GM12878 (cell line): Measurements from ENCODE around the gene FGF10. TPM values are rescaled to one million over a fixed set of nuclear protein-coding genes. Genes with fewer than 3 reads are reported as not detected.

Source experiments
- ATAC-seq: fragments of 200-7000 bp; cut with Tn5 transposase; 3 replicates; pipeline ENCODE4 v1.9.1; 2020; ENCODE audit warnings: mild to moderate bottlenecking, moderate library complexity
- BruUV-seq: library from RNA; stranded (reverse); fragments of 400-500 nt; replicated peaks from 2 replicates; lab custom pipeline; 2021; lab: Mats Ljungman, UMichigan
- CTCF ChIA-PET: fragments of 300-600 bp; sonication (Branson Sonifier 250); formaldehyde crosslinking; extraction: SDS; loops from one replicate; lab custom pipeline; 2021; ENCODE audit warnings: inconsistent platforms; lab: Yijun Ruan, JAX
- POLR2A ChIA-PET: fragments of 350-600 bp; formaldehyde crosslinking; extraction: SDS; loops from one replicate; lab custom pipeline; 2021; ENCODE audit warnings: inconsistent platforms; lab: Charles Lee
- RAD21 ChIA-PET: fragments of 300-600 bp; sonication (Branson Sonifier 250); formaldehyde crosslinking; loops from one replicate; lab custom pipeline; 2023; ENCODE audit warnings: antibody characterized with exemption; ENCODE audit not compliant: unreplicated experiment; lab: Charles Lee
- SMC1A ChIA-PET: fragments of 300-600 bp; sonication (Branson Sonifier 250); formaldehyde crosslinking; loops from one replicate; lab custom pipeline; 2023; ENCODE audit not compliant: unreplicated experiment, uncharacterized antibody; lab: Charles Lee
- DNase-seq: peaks from one replicate; pipeline ENCODE4 v3.0.0-alpha.2; 2011; ENCODE audit warnings: low read depth, low spot score
- FAIRE-seq: peaks from 3 replicates; lab custom pipeline; 2011; peaks lifted over from hg19 to GRCh38; lab: Jason Lieb, UNC
- H2AFZ ChIP-seq: 2 replicates; pipeline ENCODE4 v1.6.0; 2011; ENCODE audit warnings: low read depth, low read length, control low read depth; ENCODE audit not compliant: control insufficient read depth
- H3K27ac ChIP-seq: 2 replicates; pipeline ENCODE4 v1.5.1; 2011; ENCODE audit warnings: control low read depth; ENCODE audit not compliant: control insufficient read depth, insufficient read depth
- H3K27me3 ChIP-seq, 2 experiments: replicated peaks in 1 of 2; 2 replicates each; pipeline versions ENCODE4 v1.6.0 to v1.6.1; 2011; ENCODE audit warnings: low read length in 1 of 2; ENCODE audit not compliant: control insufficient read depth in 2 of 2, insufficient read depth in 2 of 2
- H3K36me3 ChIP-seq, 2 experiments: 2 replicates each; pipeline ENCODE4 v1.5.1; 2011; ENCODE audit warnings: low read length in 1 of 2; ENCODE audit not compliant: control insufficient read depth in 2 of 2, insufficient read depth in 2 of 2
- H3K4me1 ChIP-seq: 2 replicates; pipeline ENCODE4 v1.6.1; 2011; ENCODE audit warnings: mild to moderate bottlenecking, low read length, moderate library complexity, mixed read lengths; ENCODE audit not compliant: control insufficient read depth, insufficient read depth
- H3K4me2 ChIP-seq: 2 replicates; pipeline ENCODE4 v1.6.0; 2011; ENCODE audit warnings: control low read depth; ENCODE audit not compliant: control insufficient read depth, insufficient read depth
- H3K4me3 ChIP-seq: fragments of 200-600 bp; sonication (generic); 2 replicates; pipeline ENCODE4 v1.5.1; 2016
- H3K79me2 ChIP-seq: 2 replicates; pipeline ENCODE4 v1.6.0; 2011; ENCODE audit warnings: low read length; ENCODE audit not compliant: control insufficient read depth, insufficient read depth
- H3K9ac ChIP-seq: 2 replicates; pipeline ENCODE4 v1.8.0; 2011; ENCODE audit warnings: low read length, control low read depth, mixed read lengths; ENCODE audit not compliant: control insufficient read depth, insufficient read depth
- H3K9me3 ChIP-seq: replicated peaks from 3 replicates; pipeline ENCODE4 v1.5.1; 2011; ENCODE audit warnings: mild to moderate bottlenecking, low read length; ENCODE audit not compliant: control insufficient read depth, insufficient read depth
- H4K20me1 ChIP-seq: 2 replicates; pipeline ENCODE4 v1.6.0; 2011; ENCODE audit not compliant: control insufficient read depth, insufficient read depth
- CHD2 ChIP-seq: IDR thresholded peaks from 2 replicates; pipeline ENCODE4 v1.6.1; 2011; ENCODE audit warnings: low read depth, low read length, improper control_type of control experiment, borderline replicate concordance
- EP300 ChIP-seq, 2 experiments: fragments of 150-350 bp in 1 of 2; IDR thresholded peaks; 2 replicates each; pipeline ENCODE4 v1.6.1; 2011 to 2012; ENCODE audit warnings: low read depth in 2 of 2, low read length in 2 of 2, borderline replicate concordance in 1 of 2, improper control_type of control experiment in 1 of 2, inconsistent platforms in 1 of 2; ENCODE audit not compliant: control insufficient read depth in 1 of 2
- HDGF ChIP-seq: fragments of 450-650 bp; IDR thresholded peaks from 2 replicates; pipeline ENCODE4 v1.6.1; 2016; ENCODE audit warnings: antibody characterized with exemption
- JUNB ChIP-seq: IDR thresholded peaks from 2 replicates; pipeline ENCODE4 v1.6.1; 2016; ENCODE audit warnings: antibody characterized with exemption, mild to moderate bottlenecking
- NFXL1 ChIP-seq: fragments of 450-650 bp; IDR thresholded peaks from 2 replicates; pipeline ENCODE4 v1.6.1; 2017; ENCODE audit warnings: antibody characterized with exemption, mild to moderate bottlenecking, borderline replicate concordance
- POU2F2 ChIP-seq: IDR thresholded peaks from 3 replicates; pipeline ENCODE4 v1.6.1; 2011; ENCODE audit warnings: low read depth, mild to moderate bottlenecking, low read length, borderline replicate concordance
- RBBP5 ChIP-seq: fragments of 200-600 bp; sonication (generic); conservative IDR thresholded peaks from 2 replicates; pipeline ENCODE4 v1.6.1; 2016
- REST ChIP-seq: IDR thresholded peaks from 2 replicates; pipeline ENCODE4 v1.6.1; 2012; ENCODE audit warnings: mild to moderate bottlenecking, low read depth, low read length
- SMC3 ChIP-seq: IDR thresholded peaks from 2 replicates; pipeline ENCODE4 v1.6.1; 2011; ENCODE audit warnings: low read length, improper control_type of control experiment, borderline replicate concordance
- STAT1 ChIP-seq: fragments of 450-650 bp; conservative IDR thresholded peaks from 2 replicates; pipeline ENCODE4 v1.6.1; 2014; ENCODE audit warnings: antibody characterized with exemption, mild to moderate bottlenecking
- SUPT20H ChIP-seq: IDR thresholded peaks from 2 replicates; pipeline ENCODE4 v1.6.1; 2011; ENCODE audit warnings: low read depth, mild to moderate bottlenecking, low read length, moderate library complexity, borderline replicate concordance; ENCODE audit not compliant: control insufficient read depth
- TCF12 ChIP-seq: IDR thresholded peaks from 2 replicates; pipeline ENCODE4 v1.6.1; 2011; ENCODE audit warnings: low read depth, mild to moderate bottlenecking, low read length
- WRNIP1 ChIP-seq: IDR thresholded peaks from 2 replicates; pipeline ENCODE4 v1.6.1; 2011; ENCODE audit warnings: low read depth, low read length, improper control_type of control experiment, borderline replicate concordance
- ZBTB4 ChIP-seq: fragments of 450-650 bp; formaldehyde crosslinking; IDR thresholded peaks from 2 replicates; pipeline ENCODE4 v1.4.0; 2022; ENCODE audit warnings: mild to moderate bottlenecking, moderate library complexity
- ZSCAN29 ChIP-seq: fragments of 450-650 bp; IDR thresholded peaks from 2 replicates; pipeline ENCODE4 v1.6.1; 2017; ENCODE audit warnings: mild to moderate bottlenecking, moderate library complexity
- WGBS: methylation state at CpG from one replicate; pipeline ENCODE4 v1.1.6; 2016; ENCODE audit warnings: low lambda C conversion rate; ENCODE audit not compliant: insufficient replicate concordance, insufficient coverage; ENCODE audit errors: missing lambda C conversion rate; 5-methylcytosine and 5-hydroxymethylcytosine counted together
- in situ Hi-C: fragments of 300-500 bp; cut with MboI; formaldehyde crosslinking; loops from 9 replicates; pipeline ENCODE4 v1.14.3; 2018; ENCODE audit warnings: mixed read lengths
- intact Hi-C: fragments of 100-400 bp; cut with micrococcal nuclease; formaldehyde crosslinking; loops from one replicate; pipeline ENCODE4 v1.14.2; 2022; ENCODE audit not compliant: unreplicated experiment
- polyA plus RNA-seq, 11 experiments: library from polyadenylated mRNA; depleted of rRNA in 4 of 11; unstranded in 6 of 11; stranded (reverse) in 5 of 11; fragments of >200 nt; fragmentation: Nextera tagmentation in 4 of 11; fragmentation: Illumina TruSeq in 1 of 11; extraction: Ambion mirVana in 4 of 11; extraction: Trizol in 1 of 11; gene quantifications; 1 replicate in 1 of 11; 2 replicates in 10 of 11; pipeline versions ENCODE4 v1.2.1 to v1.2.3, GENCODE V29; 2011 to 2016; ENCODE audit warnings: inconsistent platforms in 2 of 11, missing spikeins in 2 of 11, low read depth in 1 of 11
- total RNA-seq, 4 experiments: library from RNA; depleted of rRNA in 3 of 4; stranded (reverse); fragments of >200 nt in 3 of 4; fragmentation: Illumina TruSeq in 1 of 4; extraction: Trizol in 1 of 4; gene quantifications; 2 replicates each; pipeline versions ENCODE4 v1.2.1 to v1.2.3, GENCODE V29; 2013 to 2021
- TF ChIP-seq, protein P1 (sequence below): IDR thresholded peaks from 2 replicates; pipeline ENCODE4 v1.6.1; 2012; ENCODE audit warnings: low read depth, low read length, improper control_type of control experiment

The FGF10 gene
- total and polyA plus RNA-seq, 10 of the 15 experiments (the other 5 are each of a cell fraction or from before 2014, with no cell fraction given), result not detected

DNA sequence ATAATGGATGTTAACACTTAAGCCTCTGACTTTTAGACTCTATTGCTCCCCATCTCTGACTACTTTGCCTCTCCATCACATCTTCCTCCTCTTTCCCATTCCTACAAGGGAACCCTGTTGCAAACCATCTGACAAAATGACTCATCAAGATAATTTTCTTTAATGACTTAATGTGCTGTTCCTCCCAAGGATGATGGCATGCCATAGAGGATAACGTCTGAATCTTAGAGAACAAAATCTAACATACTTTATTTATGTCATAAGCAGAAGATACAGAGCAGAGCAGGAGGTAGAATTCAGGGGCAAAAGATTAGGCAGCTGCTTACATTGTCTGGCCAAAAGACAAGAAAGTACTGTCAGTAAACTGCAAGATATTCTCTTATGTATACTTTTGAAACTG, 76.8 kb downstream of the FGF10 start (continued):
- TF ChIP-seq REST, result no peak
- TF ChIP-seq JUNB, result no peak
- no peak for TF ChIP-seq TCF12
- no peak for TF ChIP-seq WRNIP1
- no peak for TF ChIP-seq NFXL1
- no peak for TF ChIP-seq POU2F2

DNA sequence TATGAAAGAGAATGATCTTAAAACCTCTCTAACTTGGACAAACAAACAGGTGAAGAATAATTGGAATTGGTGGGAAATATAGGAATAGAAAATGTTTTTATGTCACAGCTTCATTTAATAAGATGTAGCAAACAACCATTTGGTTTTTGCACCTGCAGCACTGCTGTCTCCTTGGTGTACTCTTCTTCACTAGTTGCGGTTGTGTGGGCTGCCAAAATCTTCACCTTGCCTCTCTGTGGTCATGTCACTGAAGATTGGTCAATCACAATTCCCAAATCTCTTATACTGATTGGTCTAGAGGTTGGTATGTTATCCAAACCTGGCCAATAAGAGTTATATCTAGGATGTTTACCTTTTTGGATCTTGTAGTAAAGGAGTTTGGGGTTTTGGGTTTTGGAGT, 88.7 kb downstream of the FGF10 start:
- H3K4me3 ChIP-seq, result no peak overlapping the region
- FAIRE-seq (no peak), ATAC-seq (no peak), DNase-seq (no peak)
- no peaks in the 10 kb centered on the region for H4K20me1 ChIP-seq
- no TSS peak for BruUV-seq
- TF ChIP-seq RBBP5 (no peak), HDGF (no peak), CHD2 (no peak), STAT1 (no peak), SMC3 (no peak), EP300 (IDR thresholded peaks at IDR 0.05; ENCODE audit: borderline replicate concordance in 1 of 2, control insufficient read depth in 1 of 2, low read depth in 2 of 2, low read length in 2 of 2) (no peak), ZSCAN29 (no peak), ZBTB4 (CRISPR knock-in tag) (no peak), SUPT20H (no peak), TCF12 (no peak)
- TF ChIP-seq, protein P1, sequence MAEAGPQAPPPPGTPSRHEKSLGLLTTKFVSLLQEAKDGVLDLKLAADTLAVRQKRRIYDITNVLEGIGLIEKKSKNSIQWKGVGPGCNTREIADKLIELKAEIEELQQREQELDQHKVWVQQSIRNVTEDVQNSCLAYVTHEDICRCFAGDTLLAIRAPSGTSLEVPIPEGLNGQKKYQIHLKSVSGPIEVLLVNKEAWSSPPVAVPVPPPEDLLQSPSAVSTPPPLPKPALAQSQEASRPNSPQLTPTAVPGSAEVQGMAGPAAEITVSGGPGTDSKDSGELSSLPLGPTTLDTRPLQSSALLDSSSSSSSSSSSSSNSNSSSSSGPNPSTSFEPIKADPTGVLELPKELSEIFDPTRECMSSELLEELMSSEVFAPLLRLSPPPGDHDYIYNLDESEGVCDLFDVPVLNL, result no peak
- no peaks in the 10 kb centered on the region for H3K9me3 ChIP-seq
- POLR2A ChIA-PET, result no interaction called here
- no peak overlapping the region for H2AFZ ChIP-seq
- no peak overlapping the region for H3K27ac ChIP-seq
- H3K4me2 ChIP-seq, result no peak overlapping the region
- no peaks in the 10 kb centered on the region; a peak in 1 of 4 replicates for H3K27me3 ChIP-seq
- WGBS, result 0% methylated on average over 1 of the region's 1 CpG
- intact Hi-C loops, result no loop called here
- SMC1A ChIA-PET, result no interaction called here
- RAD21 ChIA-PET, result no interaction called here
- in situ Hi-C loops, result no loop called here
- H3K36me3 ChIP-seq, result no peaks in the 10 kb centered on the region
- no peaks in the 10 kb centered on the region for H3K79me2 ChIP-seq
- H3K4me1 ChIP-seq, result no peaks in the 10 kb centered on the region
- CTCF ChIA-PET, result interaction anchor here (0.6 kb wide), 1 partner anchor 573 kb away, joined by 3 read pairs; no protein-coding TSS in a partner anchor
- no peak overlapping the region for H3K9ac ChIP-seq
